NCI-H2029 treated with DMSO at 0.1 percent for 48 hours (cell line): ENCODE measurements around the gene AMBRA1.
"Not testable (repeated sequence)": the region's sequence is repeated elsewhere in the genome, so short reads cannot be mapped to it uniquely, and the experiment has no call there.

Experiments
- DNase-seq: peaks from one replicate; lab custom pipeline; 2025; lab: John Stamatoyannopoulos, UW

AMBRA1 gene

GRCh38 chr11:46381819-46382645 lies 211.8 kb downstream of the AMBRA1 start:
- no peak for DNase-seq

GRCh38 chr11:46381048-46381818 lies 212.6 kb downstream of the AMBRA1 start, which contains the start of gene MDK:
TSS of gene MDK (plus strand) at chr11:46381669. CDS start at chr11:46382058, 389 bp downstream.
- no peak for DNase-seq

- DNase-seq: no peak
Observed at GRCh38 chr11:46380340-46381047, 213.3 kb downstream of the AMBRA1 start.

GRCh38 chr11:46379482-46380293 lies 214.1 kb downstream of the AMBRA1 start:
- not testable (repeated sequence) for DNase-seq

GRCh38 chr11:46378811-46379481 lies 214.9 kb downstream of the AMBRA1 start:
- DNase-seq: no peak

GRCh38 chr11:46378296-46378695 lies 215.5 kb downstream of the AMBRA1 start:
- DNase-seq: no peak

GRCh38 chr11:46377831-46378230 lies 216.0 kb downstream of the AMBRA1 start:
- no peak for DNase-seq

GRCh38 chr11:46377290-46377689 lies 216.5 kb downstream of the AMBRA1 start:
- DNase-seq: no peak

- no peak for DNase-seq
Observed at GRCh38 chr11:46376258-46377050, 217.4 kb downstream of the AMBRA1 start.

GRCh38 chr11:46375392-46376101 lies 218.3 kb downstream of the AMBRA1 start:
- DNase-seq: no peak

GRCh38 chr11:46374815-46375214 lies 219.0 kb downstream of the AMBRA1 start:
- DNase-seq: no peak

GRCh38 chr11:46373787-46374740 lies 219.8 kb downstream of the AMBRA1 start:
- DNase-seq: no peak

- DNase-seq: not testable (repeated sequence)
Observed at GRCh38 chr11:46372501-46372900, 221.3 kb downstream of the AMBRA1 start.

GRCh38 chr11:46372086-46372485 lies 221.7 kb downstream of the AMBRA1 start:
- DNase-seq: no peak

- DNase-seq: not testable (repeated sequence)
Observed at GRCh38 chr11:46371262-46371661, 222.6 kb downstream of the AMBRA1 start.

- no peak for DNase-seq
Observed at GRCh38 chr11:46370253-46370652, 223.6 kb downstream of the AMBRA1 start.

GRCh38 chr11:46369458-46370152 lies 224.2 kb downstream of the AMBRA1 start:
- no peak for DNase-seq

- no peak for DNase-seq
Observed at GRCh38 chr11:46367916-46368267, 225.9 kb downstream of the AMBRA1 start.
